Skeletal muscle cell (primary cell): ENCODE data around the gene ARHGEF40.
A peak's percentile ranks its signal among the peaks of the same experiment; 100 is the strongest.

Experiments
- DNase-seq: peaks from one replicate; pipeline ENCODE4 v3.0.0-alpha.2; 2010; ENCODE audit warnings: low read depth
- H3K4me3 ChIP-seq: 2 replicates; pipeline ENCODE4 v1.5.1; 2011; ENCODE audit warnings: low read depth, mild to moderate bottlenecking, control low read depth, low read length, moderate library complexity

The ARHGEF40 gene

DNA sequence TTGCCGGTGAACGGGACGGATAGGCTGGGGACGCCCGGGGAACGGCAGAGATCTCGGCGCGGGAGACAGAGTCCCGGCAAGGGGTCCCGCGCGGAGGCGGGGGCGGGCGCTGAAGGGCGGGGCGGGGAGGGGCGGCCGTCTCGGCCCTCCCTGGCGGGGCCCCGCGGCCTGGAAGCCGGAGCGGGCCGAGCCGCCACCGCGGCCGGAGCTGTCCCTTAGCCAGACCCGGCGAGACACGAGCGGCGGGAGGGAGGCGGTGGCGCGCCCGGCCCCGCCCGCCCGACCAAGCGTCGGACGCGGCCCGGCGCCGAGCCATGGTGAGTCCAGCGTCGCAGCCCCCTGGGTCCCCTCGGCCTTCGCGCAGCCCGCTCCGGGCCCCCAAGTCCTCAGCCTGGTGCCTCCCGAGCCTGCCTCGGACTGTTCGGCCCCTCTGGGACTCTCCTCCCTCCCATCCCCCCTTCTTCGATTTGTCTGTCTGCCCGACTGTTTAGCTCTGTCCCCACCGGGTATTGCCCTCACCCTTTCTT is at the start of gene ARHGEF40:
TSS of gene ARHGEF40 (plus strand) at position 222 of the 527 bp plus-strand sequence. CDS start at position 315, 93 bp downstream.
- DNase-seq: no peak
- peak within 1 kb of the TSS; percentile 74 for H3K4me3 ChIP-seq

DNA sequence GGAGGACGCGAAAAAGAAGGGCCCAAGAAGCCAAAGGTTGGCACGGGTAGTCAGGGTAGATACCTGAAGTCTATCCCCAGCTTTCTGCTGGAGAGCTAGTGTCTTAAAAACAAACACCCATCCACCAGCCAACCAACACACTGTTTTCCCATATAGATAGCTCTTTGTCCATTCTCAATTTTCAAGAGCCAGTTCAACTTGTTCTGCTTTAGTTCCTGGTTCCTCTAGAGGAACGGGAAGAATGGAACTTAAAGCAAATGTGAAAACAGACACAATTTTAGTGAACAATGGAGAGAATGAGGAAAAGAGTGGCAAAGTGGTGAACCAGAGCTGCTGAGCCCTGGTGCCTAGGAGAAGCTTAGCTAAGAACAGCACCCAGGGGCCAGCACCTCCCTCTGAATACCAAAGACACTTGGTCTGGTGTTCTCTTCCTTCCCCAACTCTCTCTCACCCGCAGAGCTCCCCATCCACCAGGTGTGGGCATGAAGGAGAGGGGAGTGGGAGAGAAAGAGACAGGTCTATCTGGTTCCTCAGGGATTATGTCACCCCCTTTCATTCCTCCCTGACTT is 49.0 kb upstream of the ARHGEF40 start:
- H3K4me3 ChIP-seq: no peak overlapping the region
- no peak for DNase-seq

- DNase-seq: no peak
- H3K4me3 ChIP-seq: no peak overlapping the region
Observed at GRCh38 chr14:21022686-21023085, 47.4 kb upstream of the ARHGEF40 start.

- no peak overlapping the region for H3K4me3 ChIP-seq
- no peak for DNase-seq
Observed at GRCh38 chr14:21023174-21023573, 46.9 kb upstream of the ARHGEF40 start.

DNA sequence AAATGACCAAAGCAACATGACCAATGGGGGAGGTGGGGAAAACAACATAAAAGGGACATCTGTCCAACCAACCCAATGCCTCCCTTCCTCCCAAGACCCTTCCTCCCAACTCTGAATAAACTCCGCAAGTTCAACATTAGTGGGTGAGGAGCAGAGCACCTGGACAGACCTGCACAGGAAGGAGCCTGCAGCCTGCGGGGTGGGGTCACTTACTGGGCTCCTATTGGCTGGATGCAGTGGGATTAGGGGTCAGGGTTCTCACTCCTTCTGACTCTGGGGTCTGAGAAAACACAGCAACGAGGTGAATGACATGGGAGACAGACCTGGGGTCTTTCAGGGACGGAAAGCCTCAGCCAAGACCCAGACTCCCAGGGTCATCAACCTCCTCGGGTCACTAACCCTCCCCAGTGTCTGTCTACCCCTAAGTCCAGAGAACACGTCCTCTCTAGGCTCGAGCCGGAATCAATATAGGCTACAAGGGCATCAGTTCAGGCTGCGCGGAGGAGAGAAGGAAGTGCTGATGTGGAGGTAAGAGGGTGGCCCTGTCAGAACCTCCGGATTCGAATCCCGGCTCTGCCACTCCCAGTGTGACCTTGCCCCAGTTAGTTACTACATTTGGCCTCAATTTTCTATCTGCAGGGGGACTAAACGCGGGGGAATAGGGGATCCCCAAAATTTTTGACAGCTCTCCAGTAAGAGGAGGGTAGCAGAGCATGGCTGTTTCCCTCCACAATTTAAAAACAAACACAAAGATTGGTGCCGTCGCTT is 46.1 kb upstream of the ARHGEF40 start:
- no peak for DNase-seq
- H3K4me3 ChIP-seq: peak overlapping the region; percentile 51

DNA sequence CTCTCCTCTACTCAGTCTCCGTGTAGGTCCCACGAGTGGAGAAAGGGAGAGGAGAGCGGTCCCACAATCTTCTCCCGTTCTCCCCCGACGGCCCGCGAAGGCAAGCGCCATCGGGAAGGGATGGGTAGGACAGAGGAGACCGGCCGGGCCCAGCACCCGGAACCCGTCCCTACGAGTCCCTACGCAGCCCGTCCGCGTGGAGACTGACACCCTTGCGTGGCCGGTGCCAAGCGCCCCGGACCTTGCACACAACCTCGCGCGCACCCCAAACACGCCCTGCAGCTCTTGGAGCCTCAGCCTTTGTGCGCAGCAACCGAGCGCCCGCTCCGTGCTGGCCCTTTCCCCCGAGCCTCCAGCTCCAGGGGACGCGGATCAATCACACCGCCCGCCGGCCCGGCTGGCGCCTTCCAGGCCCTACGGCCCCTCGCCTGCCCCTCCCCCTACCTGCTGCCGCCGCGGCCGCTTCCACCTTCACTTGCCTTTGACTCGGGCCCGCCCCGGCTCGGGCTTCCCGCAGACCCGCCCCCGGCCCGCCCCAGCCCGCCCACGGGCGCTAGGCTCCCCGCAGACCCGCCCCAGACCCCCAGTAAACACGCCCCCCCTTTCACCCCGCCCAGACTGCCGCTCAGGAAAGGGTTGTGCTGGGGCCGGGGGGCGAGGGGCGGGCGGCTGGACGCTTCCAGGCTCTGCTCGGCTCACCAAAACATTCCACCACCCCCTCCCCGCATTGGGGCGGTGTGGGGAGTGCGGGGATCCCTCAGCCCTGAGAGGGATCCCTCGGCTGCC is 45.3 kb upstream of the ARHGEF40 start, which contains the start of gene NDRG2:
TSS of gene NDRG2 (minus strand) at position 477 of the 786 bp plus-strand sequence. CDS start 1,746 bp downstream, outside the sequence.
- no peak for DNase-seq
- H3K4me3 ChIP-seq: peak within 1 kb of the TSS; percentile 51

- H3K4me3 ChIP-seq: peak overlapping the region; percentile 51
- DNase-seq: no peak
Observed at GRCh38 chr14:21025371-21026273, 44.5 kb upstream of the ARHGEF40 start.

DNA sequence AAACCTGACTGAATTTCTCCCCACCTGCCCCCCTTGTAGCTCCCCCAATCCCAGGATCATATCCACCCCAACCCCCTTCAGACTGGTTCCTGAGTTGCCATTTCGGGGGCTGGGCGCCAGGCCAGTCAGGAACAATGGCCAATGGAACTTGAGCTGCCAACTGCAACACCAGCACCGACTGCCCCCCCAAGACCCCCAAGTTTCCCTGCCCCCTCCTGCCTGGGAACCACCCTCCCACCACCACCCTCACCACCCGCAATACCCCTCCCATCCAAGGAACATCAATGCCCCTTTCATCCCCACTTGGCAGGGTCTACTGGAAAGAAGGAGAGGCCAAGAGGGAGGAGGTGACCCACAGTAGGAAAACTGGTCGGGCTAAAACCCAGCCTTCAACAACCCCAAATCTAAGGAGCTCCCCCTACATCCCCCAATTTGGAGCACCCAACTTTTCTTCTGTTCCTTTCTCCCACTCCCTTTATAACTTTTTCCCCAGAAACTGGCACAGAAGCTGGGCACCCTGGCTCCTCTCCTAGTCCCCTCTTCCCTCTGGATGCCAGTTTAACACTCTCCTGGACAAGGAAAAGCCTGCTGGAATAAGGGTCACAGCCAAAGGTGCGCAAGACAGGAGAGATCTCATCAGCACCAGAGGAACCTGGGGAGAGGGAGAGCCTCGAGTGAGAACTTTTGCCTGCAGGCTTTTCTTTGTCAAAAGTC is 43.7 kb upstream of the ARHGEF40 start:
- no peak for DNase-seq
- no peak overlapping the region for H3K4me3 ChIP-seq

GRCh38 chr14:21026988-21027315 is 43.2 kb upstream of the ARHGEF40 start:
- no peak for DNase-seq
- H3K4me3 ChIP-seq: no peak overlapping the region

- no peak for DNase-seq
- H3K4me3 ChIP-seq: no peak within 1 kb of the TSS
Observed at GRCh38 chr14:21029917-21030316, 40.2 kb upstream of the ARHGEF40 start, which contains the start of gene TPPP2. Gene TPPP2, plus strand, starts transcription at chr14:21030217. Its CDS starts 365 bp downstream, at chr14:21030582.

DNA sequence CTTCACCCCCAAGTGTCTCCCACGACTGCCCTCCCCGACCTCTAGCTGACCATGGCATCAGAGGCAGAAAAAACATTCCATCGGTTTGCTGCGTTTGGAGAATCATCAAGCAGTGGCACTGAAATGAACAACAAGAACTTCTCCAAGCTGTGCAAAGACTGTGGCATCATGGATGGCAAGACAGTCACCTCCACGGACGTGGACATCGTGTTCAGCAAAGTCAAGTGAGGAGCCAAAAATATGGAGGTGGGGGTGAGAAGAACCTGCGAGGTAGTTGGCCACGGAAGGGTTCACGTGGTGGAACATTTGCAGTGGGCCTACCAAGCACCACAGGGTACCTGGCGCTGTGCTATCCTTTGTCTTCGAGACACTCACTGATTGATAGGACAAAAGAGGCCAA is 39.6 kb upstream of the ARHGEF40 start:
- no peak for DNase-seq
- H3K4me3 ChIP-seq: no peak overlapping the region

GRCh38 chr14:21032326-21033132 is 37.6 kb upstream of the ARHGEF40 start:
- DNase-seq: no peak
- no peak overlapping the region for H3K4me3 ChIP-seq

DNA sequence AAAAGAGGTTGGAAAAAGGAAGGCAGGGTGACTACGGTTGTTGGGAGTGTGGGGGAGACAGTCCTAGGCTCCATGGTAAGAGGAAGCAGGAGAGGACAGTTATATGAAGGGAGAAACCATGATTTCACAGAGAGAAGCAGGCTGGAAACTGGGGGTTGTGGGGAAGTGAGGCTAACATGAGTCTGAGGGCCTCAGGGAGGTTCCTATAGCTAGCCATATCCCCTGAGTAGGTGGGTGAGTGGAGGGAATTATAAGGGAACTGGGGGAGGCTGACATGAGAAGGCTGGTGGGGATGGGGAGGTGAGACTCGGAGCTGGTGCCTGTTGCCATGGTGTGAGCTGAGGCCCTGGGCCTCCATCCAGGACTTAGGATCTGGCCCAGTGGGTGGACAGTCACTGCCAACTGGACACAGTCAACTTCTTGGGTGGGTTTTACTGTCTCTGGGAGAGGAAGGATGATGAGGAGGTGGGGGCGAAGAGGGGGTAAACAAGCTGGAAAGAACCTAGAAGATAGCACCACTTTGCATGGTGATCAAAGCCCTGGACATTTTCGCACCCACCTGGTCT is 36.9 kb upstream of the ARHGEF40 start:
- DNase-seq: no peak
- H3K4me3 ChIP-seq: no peak overlapping the region

GRCh38 chr14:21034707-21035106 is 35.4 kb upstream of the ARHGEF40 start, which contains the start of gene RNASE13:
Gene RNASE13, minus strand, starts transcription at chr14:21034807. Its CDS starts 519 bp downstream, at chr14:21034288.
- H3K4me3 ChIP-seq: no peak within 1 kb of the TSS
- no peak for DNase-seq

- no peak for DNase-seq
Observed at GRCh38 chr14:21036751-21037150, 33.4 kb upstream of the ARHGEF40 start.

DNA sequence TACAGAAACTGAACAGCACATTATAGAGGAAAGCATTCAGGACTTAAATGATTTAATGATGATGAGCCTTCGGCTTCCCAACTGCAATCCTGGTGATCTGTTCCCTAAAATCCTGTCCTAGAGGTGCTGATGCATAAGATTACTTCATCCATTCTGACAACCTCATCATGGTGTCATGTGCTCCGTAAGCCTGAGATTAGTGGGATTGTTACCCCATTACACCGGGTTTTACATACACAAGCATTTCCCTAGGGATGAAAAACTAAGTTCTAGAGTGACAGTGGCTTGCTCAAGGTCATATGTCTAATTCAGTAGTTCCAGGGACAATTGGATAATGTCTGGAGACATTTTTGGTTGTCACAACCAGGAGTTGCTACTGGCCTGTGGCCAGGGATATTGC is 32.9 kb upstream of the ARHGEF40 start:
- H3K4me3 ChIP-seq: no peak overlapping the region
- DNase-seq: no peak

More at GRCh38 chr14:21036751-21037150, 33.4 kb upstream of the ARHGEF40 start:
- no peak overlapping the region for H3K4me3 ChIP-seq
